ENCODE data around the gene LYPD3. TPM values are rescaled to one million over a fixed set of nuclear protein-coding genes. Genes with fewer than 3 reads are reported as not detected.

LYPD3 gene
- total and polyA plus RNA-seq, 4 donors = 1.2 to 2.6 (median 1.6) TPM

Other genes starting within 250 kb of the LYPD3 start
- gene PSG9, start 196.1 kb downstream of the LYPD3 start, total RNA-seq = not detected
- gene PSG9, start 196.1 kb downstream of the LYPD3 start, polyA plus RNA-seq = not detected
- gene CD177, start 111.9 kb downstream of the LYPD3 start, total RNA-seq = 1 to 10 TPM; 2.1 to 6.0 TPM
- 1 to 10 TPM in 1 of 2 donors, under 1 TPM in 1; 0.13 to 2.8 TPM for gene CD177, start 111.9 kb downstream of the LYPD3 start, polyA plus RNA-seq
- gene TEX101, start 50.7 kb downstream of the LYPD3 start, total RNA-seq = not detected
- not detected for gene TEX101, start 50.7 kb downstream of the LYPD3 start, polyA plus RNA-seq
- gene PHLDB3, start 39.1 kb upstream of the LYPD3 start, total RNA-seq = 10 to 100 TPM in 1 of 2 donors, 1 to 10 TPM in 1; 9.7 to 10.2 TPM
- gene PHLDB3, start 39.1 kb upstream of the LYPD3 start, polyA plus RNA-seq = 10 to 100 TPM in 1 of 2 donors, 1 to 10 TPM in 1; 4.8 to 18.5 TPM
- 10 to 100 TPM; 21.7 to 30.7 TPM for gene ETHE1, start 61.6 kb upstream of the LYPD3 start, total RNA-seq
- gene ETHE1, start 61.6 kb upstream of the LYPD3 start, polyA plus RNA-seq = 10 to 100 TPM; 44.3 to 47.1 TPM
- 1 to 10 TPM; 1.7 to 4.6 TPM for gene ZNF575, start 67.6 kb upstream of the LYPD3 start, total RNA-seq
- 1 to 10 TPM in 1 of 2 donors, under 1 TPM in 1; 0.63 to 1.6 TPM for gene ZNF575, start 67.6 kb upstream of the LYPD3 start, polyA plus RNA-seq
- 10 to 100 TPM; 22.3 to 30.2 TPM for gene XRCC1, start 109.9 kb upstream of the LYPD3 start, total RNA-seq
- 10 to 100 TPM; 12.1 to 27.2 TPM for gene XRCC1, start 109.9 kb upstream of the LYPD3 start, polyA plus RNA-seq
- 10 to 100 TPM in 1 of 2 donors, 1 to 10 TPM in 1; 8.2 to 10.1 TPM for gene PINLYP, start 110.2 kb upstream of the LYPD3 start, total RNA-seq
- 10 to 100 TPM; 20.8 to 22.9 TPM for gene PINLYP, start 110.2 kb upstream of the LYPD3 start, polyA plus RNA-seq
- 10 to 100 TPM; 20.3 to 25.5 TPM for gene IRGQ, start 130.5 kb upstream of the LYPD3 start, total RNA-seq
- gene IRGQ, start 130.5 kb upstream of the LYPD3 start, polyA plus RNA-seq = 1 to 10 TPM; 4.3 to 7.2 TPM
- gene ZNF576, start 131.0 kb upstream of the LYPD3 start, total RNA-seq = 10 to 100 TPM; 12.0 to 14.5 TPM
- gene ZNF576, start 131.0 kb upstream of the LYPD3 start, polyA plus RNA-seq = 10 to 100 TPM; 11.4 to 15.7 TPM
- under 1 TPM; 0.51 to 0.52 TPM for gene SRRM5, start 146.5 kb upstream of the LYPD3 start, total RNA-seq
- under 1 TPM in 1 of 2 donors, not detected in 1; 0.69 TPM for gene SRRM5, start 146.5 kb upstream of the LYPD3 start, polyA plus RNA-seq
- 10 to 100 TPM; 26.2 to 34.6 TPM for gene ZNF428, start 154.0 kb upstream of the LYPD3 start, total RNA-seq
- gene ZNF428, start 154.0 kb upstream of the LYPD3 start, polyA plus RNA-seq = 10 to 100 TPM; 37.1 to 54.2 TPM
- 1 to 10 TPM; 2.9 to 6.5 TPM for gene CADM4, start 174.2 kb upstream of the LYPD3 start, total RNA-seq
- 1 to 10 TPM; 3.1 to 8.1 TPM for gene CADM4, start 174.2 kb upstream of the LYPD3 start, polyA plus RNA-seq
- 10 to 100 TPM; 41.0 to 51.0 TPM for gene PLAUR, start 204.6 kb upstream of the LYPD3 start, total RNA-seq
- 10 to 100 TPM; 20.5 to 22.3 TPM for gene PLAUR, start 204.6 kb upstream of the LYPD3 start, polyA plus RNA-seq